Dendritic cell treated with granulocyte-macrophage colony-stimulating factor and Interleukin-4, amounts not matched to agents 40 ng/mL and 50 ng/mL, for 4 days (primary cell): ENCODE results near the gene TXNDC11.

Experiments
- H3K27ac Mint-ChIP-seq: one replicate; pipeline ENCODE4 v1.8.0; 2022; ENCODE audit warnings: mild to moderate bottlenecking, mixed read lengths
- H3K27me3 Mint-ChIP-seq: one replicate; pipeline ENCODE4 v1.8.0; 2022; ENCODE audit warnings: mild to moderate bottlenecking, mixed read lengths
- H3K36me3 Mint-ChIP-seq: one replicate; pipeline ENCODE4 v1.8.0; 2022; ENCODE audit warnings: low read depth, mixed read lengths
- H3K4me1 Mint-ChIP-seq: one replicate; pipeline ENCODE4 v1.8.0; 2022; ENCODE audit warnings: low read depth, mixed read lengths
- H3K4me3 Mint-ChIP-seq: one replicate; pipeline ENCODE4 v1.8.0; 2022; ENCODE audit warnings: mild to moderate bottlenecking, moderate library complexity, mixed read lengths
- H3K9me3 Mint-ChIP-seq: one replicate; pipeline ENCODE4 v1.8.0; 2022; ENCODE audit warnings: mixed read lengths
- intact Hi-C: fragments of 100-400 bp; cut with micrococcal nuclease; formaldehyde crosslinking; loops from one replicate; pipeline ENCODE4 v1.15.0; 2022

The TXNDC11 gene

GRCh38 chr16:11725457-11725856, 17.2 kb downstream of the TXNDC11 start:
- Mint-ChIP-seq H3K27me3 (no peaks in the 10 kb centered on the region), H3K4me1 (peaks cover 22% of the 10 kb centered on the region), H3K9me3 (no peaks in the 10 kb centered on the region), H3K36me3 (peaks cover 100% of the 10 kb centered on the region), H3K4me3 (no peak overlapping the region), H3K27ac (no peak overlapping the region)
- intact Hi-C loops, result no loop called here

DNA sequence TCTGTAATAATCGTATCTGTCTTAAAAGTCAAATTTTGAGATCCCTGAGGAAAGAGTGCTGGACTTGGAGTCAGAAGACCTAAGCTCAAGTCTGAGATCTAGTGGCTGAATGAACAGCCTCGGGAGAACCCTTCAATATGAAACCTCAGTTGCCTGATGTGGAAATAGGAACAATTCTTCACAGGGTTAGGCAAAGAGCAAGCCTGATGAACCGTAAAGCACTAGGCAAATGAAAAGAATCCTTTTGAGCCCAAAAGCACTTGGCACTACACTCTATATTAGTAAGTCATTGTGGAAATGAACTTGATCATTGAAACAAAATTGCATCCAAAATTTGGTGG, 20.2 kb downstream of the TXNDC11 start:
- Mint-ChIP-seq H3K27ac (no peak overlapping the region), H3K27me3 (no peaks in the 10 kb centered on the region), H3K9me3 (no peaks in the 10 kb centered on the region), H3K4me1 (peaks cover 11% of the 10 kb centered on the region), H3K4me3 (no peak overlapping the region), H3K36me3 (peaks cover 89% of the 10 kb centered on the region)
- intact Hi-C loops, result loop anchor here (5.0 kb wide), 1 partner anchor 760 kb away; no protein-coding TSS in a partner anchor

DNA sequence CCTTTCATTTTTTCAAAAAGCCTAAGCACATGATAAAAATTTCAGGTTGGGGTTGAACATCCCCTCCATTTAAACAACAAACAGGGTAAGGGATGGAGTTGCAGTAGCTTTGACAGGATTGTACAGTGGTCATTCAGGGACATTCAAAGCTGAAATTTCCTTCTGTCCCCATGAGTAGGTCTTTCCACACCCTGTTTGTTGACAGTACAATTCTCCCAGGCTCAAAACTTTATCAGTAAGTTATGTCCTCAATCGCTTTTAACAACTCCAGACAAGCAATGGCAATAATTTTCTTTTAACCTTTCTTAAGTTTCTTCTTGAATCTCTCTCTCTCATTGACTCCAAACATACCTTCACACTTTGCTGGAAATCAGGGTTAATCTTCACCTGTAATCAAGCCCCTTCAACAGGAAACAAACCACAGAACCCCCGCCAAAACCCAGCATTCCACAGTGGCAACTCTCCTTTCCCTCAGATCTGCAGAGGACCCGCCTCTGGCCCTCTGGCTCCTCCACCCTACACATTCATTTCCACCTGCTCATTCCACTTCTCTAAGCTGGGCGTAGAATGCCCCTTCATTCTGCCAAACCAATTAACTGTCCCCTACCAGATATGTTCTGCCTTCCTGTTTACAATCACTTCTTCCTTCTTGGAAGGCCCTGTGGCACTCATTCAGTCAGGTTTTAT, 20.7 kb downstream of the TXNDC11 start:
- H3K36me3 Mint-ChIP-seq, result peaks cover 89% of the 10 kb centered on the region
- no peak overlapping the region for H3K27ac Mint-ChIP-seq
- H3K4me1 Mint-ChIP-seq, result peaks cover 11% of the 10 kb centered on the region
- H3K4me3 Mint-ChIP-seq, result no peak overlapping the region
- no peaks in the 10 kb centered on the region for H3K9me3 Mint-ChIP-seq
- intact Hi-C loops, result loop anchor here (5.0 kb wide), 1 partner anchor 760 kb away; no protein-coding TSS in a partner anchor
- no peaks in the 10 kb centered on the region for H3K27me3 Mint-ChIP-seq

- Mint-ChIP-seq H3K4me3 (no peak overlapping the region), H3K36me3 (peaks cover 89% of the 10 kb centered on the region), H3K27me3 (no peaks in the 10 kb centered on the region), H3K4me1 (peaks cover 11% of the 10 kb centered on the region), H3K27ac (no peak overlapping the region), H3K9me3 (no peaks in the 10 kb centered on the region)
- intact Hi-C loops, result loop anchor here (5.0 kb wide), 1 partner anchor 757 kb away; no protein-coding TSS in a partner anchor
Observed at GRCh38 chr16:11719762-11720161, 22.9 kb downstream of the TXNDC11 start.

DNA sequence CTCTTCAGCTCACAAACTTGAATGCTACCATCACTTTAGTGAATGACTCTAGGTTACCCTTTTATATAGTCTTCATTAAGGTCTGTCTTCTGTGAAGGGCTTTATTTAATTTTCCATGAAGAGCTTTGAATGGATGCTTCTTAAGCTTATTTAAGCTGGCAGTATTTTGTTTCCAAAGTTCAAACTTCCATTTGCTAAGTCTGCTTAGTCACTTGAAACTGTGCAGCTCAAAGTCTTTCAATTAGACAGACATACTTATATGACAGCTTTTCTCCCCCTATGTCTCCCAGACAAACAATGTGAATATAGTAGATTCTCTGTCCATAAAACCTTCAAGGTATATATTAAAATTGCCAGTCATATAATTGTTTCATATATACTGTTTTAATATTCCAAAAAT, 23.5 kb downstream of the TXNDC11 start:
- peaks cover 11% of the 10 kb centered on the region for H3K4me1 Mint-ChIP-seq
- H3K36me3 Mint-ChIP-seq, result peaks cover 89% of the 10 kb centered on the region
- H3K4me3 Mint-ChIP-seq, result no peak overlapping the region
- no peaks in the 10 kb centered on the region for H3K27me3 Mint-ChIP-seq
- H3K27ac Mint-ChIP-seq, result no peak overlapping the region
- intact Hi-C loops, result no loop called here
- no peaks in the 10 kb centered on the region for H3K9me3 Mint-ChIP-seq

- Mint-ChIP-seq H3K4me1 (peaks cover 11% of the 10 kb centered on the region), H3K27me3 (no peaks in the 10 kb centered on the region), H3K4me3 (no peak overlapping the region), H3K36me3 (peaks cover 89% of the 10 kb centered on the region), H3K9me3 (no peaks in the 10 kb centered on the region), H3K27ac (no peak overlapping the region)
- intact Hi-C loops, result no loop called here
Observed at GRCh38 chr16:11717811-11718210, 24.8 kb downstream of the TXNDC11 start.

DNA sequence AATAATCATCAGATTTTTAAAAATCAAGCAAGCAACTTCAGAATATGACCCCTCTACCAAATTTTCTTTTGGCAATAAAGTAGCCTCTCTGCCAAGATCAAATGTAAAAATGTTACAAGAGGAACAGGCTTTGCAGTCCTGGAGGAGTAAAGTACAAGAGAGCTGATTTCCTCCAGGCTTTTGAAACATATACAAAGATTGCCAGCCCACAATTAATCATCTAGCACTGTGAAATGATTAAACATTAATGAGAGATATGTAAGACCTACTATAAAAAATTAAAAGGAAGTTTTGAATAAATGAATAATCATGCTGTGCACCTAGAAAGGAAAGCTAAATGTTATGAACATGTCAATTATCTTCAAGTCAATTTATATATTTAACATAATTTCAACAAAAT, 26.3 kb downstream of the TXNDC11 start:
- H3K27me3 Mint-ChIP-seq, result no peaks in the 10 kb centered on the region
- H3K4me3 Mint-ChIP-seq, result no peak overlapping the region
- peaks cover 5% of the 10 kb centered on the region for H3K4me1 Mint-ChIP-seq
- intact Hi-C loops, result no loop called here
- no peaks in the 10 kb centered on the region for H3K9me3 Mint-ChIP-seq
- peaks cover 89% of the 10 kb centered on the region for H3K36me3 Mint-ChIP-seq
- H3K27ac Mint-ChIP-seq, result no peak overlapping the region

GRCh38 chr16:11715246-11715947, 27.3 kb downstream of the TXNDC11 start:
- Mint-ChIP-seq H3K4me3 (no peak overlapping the region), H3K9me3 (no peaks in the 10 kb centered on the region), H3K4me1 (peaks cover 5% of the 10 kb centered on the region), H3K27me3 (no peaks in the 10 kb centered on the region), H3K27ac (no peak overlapping the region), H3K36me3 (peaks cover 89% of the 10 kb centered on the region)
- intact Hi-C loops, result no loop called here

DNA sequence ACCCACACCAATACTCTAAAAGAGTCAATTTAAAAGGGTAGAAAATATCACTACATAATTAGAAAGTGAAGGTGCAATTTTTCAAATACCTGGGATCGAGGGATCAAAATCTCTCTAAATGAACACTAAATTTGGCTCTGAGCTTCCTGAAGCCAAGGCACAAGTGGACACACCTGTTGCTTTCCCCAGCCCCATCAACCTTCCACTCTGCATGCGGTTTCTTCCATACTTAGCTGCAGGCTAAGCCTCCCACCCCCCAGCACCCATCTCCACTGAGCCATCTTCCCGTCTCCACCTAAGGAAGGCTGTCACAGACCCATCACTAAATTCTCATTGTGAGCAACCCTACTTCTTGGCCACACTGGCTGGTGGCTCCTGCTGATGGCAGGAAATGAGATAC, 30.5 kb downstream of the TXNDC11 start:
- intact Hi-C loops, result loop anchor here (5.0 kb wide), 2 partner anchors 70 to 305 kb away; no protein-coding TSS in a partner anchor

DNA sequence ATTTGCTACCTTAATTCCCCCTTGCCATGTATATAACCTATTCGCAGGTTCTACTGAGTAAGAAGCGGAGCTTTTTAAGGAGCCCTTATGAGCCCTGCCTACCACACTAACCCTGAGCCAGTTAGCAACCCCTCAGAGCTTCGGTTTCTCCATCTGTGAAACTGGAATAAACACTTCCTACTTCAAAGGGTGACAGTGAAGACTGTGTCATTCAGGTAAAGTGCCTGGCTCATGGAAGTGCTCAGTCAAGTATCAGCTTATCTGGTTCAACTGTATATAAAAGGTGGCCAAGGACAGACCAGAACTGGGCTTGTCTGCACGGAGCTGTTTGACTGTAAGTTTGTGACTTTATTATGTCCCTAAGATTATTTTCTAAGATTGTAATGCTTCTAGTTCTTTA, 31.0 kb downstream of the TXNDC11 start:
- Mint-ChIP-seq H3K27ac (no peak overlapping the region), H3K4me3 (no peak overlapping the region), H3K4me1 (peaks cover under 1% of the 10 kb centered on the region), H3K9me3 (no peaks in the 10 kb centered on the region), H3K27me3 (no peaks in the 10 kb centered on the region), H3K36me3 (peaks cover 96% of the 10 kb centered on the region)
- intact Hi-C loops, result loop anchor here (5.0 kb wide), 2 partner anchors 69 to 304 kb away; no protein-coding TSS in a partner anchor

More for the DNA sequence above, 30.5 kb downstream of the TXNDC11 start:
- Mint-ChIP-seq H3K4me1 (no peaks in the 10 kb centered on the region), H3K27me3 (no peaks in the 10 kb centered on the region), H3K36me3 (peaks cover 98% of the 10 kb centered on the region), H3K4me3 (no peak overlapping the region), H3K9me3 (no peaks in the 10 kb centered on the region), H3K27ac (no peak overlapping the region)

DNA sequence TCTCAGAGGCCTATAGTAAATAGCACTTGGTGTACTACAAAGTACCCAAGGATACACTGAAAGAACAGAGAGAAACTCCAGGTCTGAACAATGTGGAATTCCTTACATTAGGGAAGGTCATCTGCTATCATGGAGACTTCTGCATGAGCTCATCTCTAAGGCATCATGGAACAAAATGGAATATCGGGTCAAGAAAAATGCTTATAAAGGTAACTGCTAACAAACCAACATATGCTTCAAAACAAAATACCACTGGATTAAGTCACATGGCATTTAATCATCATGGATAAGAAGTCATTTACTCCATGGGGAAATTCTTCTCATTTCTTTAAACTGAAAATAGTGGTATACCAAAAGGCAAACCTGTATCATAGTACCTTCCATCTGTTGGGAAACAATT, 34.2 kb downstream of the TXNDC11 start:
- intact Hi-C loops, result no loop called here
- Mint-ChIP-seq H3K36me3 (peaks cover 89% of the 10 kb centered on the region), H3K4me3 (no peak overlapping the region), H3K4me1 (peaks cover 3% of the 10 kb centered on the region), H3K9me3 (no peaks in the 10 kb centered on the region), H3K27me3 (no peaks in the 10 kb centered on the region), H3K27ac (no peak overlapping the region)

DNA sequence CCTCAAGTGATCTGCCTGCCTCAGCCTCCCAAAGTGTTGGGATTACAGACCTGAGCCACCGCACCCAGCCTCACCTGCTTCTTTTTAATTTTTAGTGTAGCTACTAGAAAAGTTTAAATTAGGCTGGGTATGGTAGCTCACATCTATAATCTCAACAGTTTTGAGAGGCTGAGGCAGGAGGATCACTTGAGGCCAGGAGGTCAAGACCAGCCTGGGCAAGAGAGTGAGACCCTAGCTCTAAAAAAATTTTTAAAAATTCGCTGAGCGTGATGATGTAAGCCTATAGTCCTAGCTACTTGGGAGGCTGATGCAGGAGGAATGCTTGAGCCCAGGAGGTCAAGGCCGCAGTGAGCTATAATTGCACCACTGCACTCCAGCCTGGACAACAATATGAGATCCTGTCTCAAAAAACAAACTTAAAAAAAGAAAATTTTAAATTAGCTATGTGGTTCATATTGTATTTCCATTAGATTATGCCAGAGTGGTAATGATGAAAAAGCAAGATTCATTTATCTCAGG, 34.9 kb downstream of the TXNDC11 start:
- intact Hi-C loops, result no loop called here
- H3K27me3 Mint-ChIP-seq, result no peaks in the 10 kb centered on the region
- no peak overlapping the region for H3K4me3 Mint-ChIP-seq
- peaks cover 3% of the 10 kb centered on the region for H3K4me1 Mint-ChIP-seq
- peaks cover 89% of the 10 kb centered on the region for H3K36me3 Mint-ChIP-seq
- no peaks in the 10 kb centered on the region for H3K9me3 Mint-ChIP-seq
- no peak overlapping the region for H3K27ac Mint-ChIP-seq

GRCh38 chr16:11706180-11706742, 36.4 kb downstream of the TXNDC11 start:
- intact Hi-C loops, result no loop called here
- Mint-ChIP-seq H3K9me3 (no peaks in the 10 kb centered on the region), H3K27ac (no peak overlapping the region), H3K4me3 (no peak overlapping the region), H3K27me3 (no peaks in the 10 kb centered on the region), H3K36me3 (peaks cover 87% of the 10 kb centered on the region), H3K4me1 (peaks cover 9% of the 10 kb centered on the region)
